Activated CD8-positive, alpha-beta memory T cell treated with anti-CD3 and anti-CD28 coated beads for 1 hour (primary cell): Measurements from ENCODE around the gene NBR1.
"Not testable (repeated sequence)": the region's sequence is repeated elsewhere in the genome, so short reads cannot be mapped to it uniquely, and the experiment has no call there.

Experiments
- DNase-seq, 2 donors: peaks; one replicate each; pipeline ENCODE4 v3.0.0-alpha.2; 2020; ENCODE audit warnings: low read depth in 1 of 2; ENCODE audit errors: extremely low read depth in 1 of 2

Gene NBR1

DNA sequence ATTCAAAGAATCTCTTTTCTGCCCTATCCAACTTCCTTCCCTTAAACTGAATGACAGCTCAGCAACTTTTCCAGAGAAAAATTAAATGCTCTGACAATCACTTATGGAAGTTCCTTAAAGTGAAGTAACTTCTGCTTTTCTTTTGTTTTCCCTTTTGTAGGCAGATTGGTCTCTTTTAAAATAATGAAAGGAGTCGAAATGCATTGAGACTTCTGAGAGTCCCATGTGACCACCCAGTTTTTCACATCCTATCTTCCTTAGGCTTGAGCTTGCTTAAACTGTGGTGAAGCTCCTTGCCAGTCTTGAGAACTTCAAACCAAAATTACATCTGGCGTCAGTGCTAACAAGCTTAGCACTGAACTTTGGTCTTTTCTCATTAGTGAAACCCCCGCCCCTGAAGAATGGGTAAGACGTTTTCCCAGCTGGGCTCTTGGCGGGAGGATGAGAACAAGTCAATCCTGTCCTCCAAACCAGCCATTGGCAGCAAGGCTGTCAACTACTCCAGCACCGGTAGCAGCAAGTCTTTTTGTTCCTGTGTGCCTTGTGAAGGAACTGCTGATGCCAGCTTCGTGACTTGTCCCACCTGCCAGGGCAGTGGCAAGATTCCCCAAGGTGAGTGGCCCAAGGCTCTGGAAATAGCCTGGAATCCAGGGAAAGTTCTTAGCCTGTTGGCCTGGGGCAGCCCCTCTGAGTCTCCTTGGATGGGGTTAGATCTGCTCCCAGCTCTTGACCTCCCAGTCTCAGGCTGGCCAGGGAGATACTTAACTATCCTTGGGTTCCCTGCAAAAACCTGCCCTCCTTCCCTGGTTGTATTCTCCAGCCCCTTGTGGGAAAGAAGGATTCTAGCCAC is 41.9 kb downstream of the NBR1 start:
- no peak for DNase-seq

GRCh38 chr17:43213545-43213944 is 42.5 kb downstream of the NBR1 start:
- no peak for DNase-seq

GRCh38 chr17:43215341-43215740 is 44.3 kb downstream of the NBR1 start:
- DNase-seq: no peak

DNA sequence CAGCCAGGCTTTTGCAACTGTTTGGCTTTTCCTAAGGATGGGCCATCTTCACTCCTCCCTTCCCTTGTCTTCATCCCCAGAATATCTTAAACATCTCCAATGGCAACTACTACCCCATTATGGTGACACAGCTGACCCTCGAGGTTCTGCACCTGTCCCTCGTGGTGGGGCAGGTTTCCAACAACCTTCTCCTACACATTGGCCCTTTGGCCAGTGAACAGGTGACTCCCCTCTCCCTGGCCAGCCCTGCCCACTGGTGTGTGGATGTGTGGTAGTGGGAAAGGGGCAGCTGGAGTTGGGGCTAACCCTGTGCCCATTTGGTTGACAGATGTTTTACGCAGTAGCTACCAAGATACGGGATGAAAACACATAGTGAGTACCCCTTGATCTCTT is 45.4 kb downstream of the NBR1 start:
- no peak for DNase-seq

- DNase-seq: no peak
Measured at GRCh38 chr17:43216762-43217613, 46.0 kb downstream of the NBR1 start.

DNA sequence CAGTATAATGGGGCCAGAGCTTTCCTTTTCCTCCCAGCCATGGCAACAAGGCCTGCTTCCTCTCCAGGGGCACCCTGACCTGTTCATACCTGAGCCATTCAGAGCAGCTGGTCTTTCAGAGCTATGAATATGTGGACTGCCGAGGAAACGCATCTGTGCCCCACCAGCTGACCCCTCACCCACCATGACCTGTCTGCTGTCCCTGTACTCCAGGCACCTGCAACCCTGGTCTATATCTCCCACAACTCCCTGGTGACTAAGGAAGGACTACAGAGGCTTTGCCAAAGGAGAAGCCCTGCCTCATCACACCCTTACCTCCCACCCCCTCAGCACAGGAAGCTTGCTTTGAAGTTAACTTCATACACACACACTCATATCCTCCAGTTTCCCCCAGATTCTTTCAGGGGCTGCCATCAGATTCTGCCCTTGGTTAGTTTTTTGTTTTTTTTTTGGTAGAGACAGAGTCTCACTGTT is 46.6 kb downstream of the NBR1 start:
- no peak for DNase-seq

- no peak for DNase-seq
Measured at GRCh38 chr17:43219001-43219400, 48.0 kb downstream of the NBR1 start.

DNA sequence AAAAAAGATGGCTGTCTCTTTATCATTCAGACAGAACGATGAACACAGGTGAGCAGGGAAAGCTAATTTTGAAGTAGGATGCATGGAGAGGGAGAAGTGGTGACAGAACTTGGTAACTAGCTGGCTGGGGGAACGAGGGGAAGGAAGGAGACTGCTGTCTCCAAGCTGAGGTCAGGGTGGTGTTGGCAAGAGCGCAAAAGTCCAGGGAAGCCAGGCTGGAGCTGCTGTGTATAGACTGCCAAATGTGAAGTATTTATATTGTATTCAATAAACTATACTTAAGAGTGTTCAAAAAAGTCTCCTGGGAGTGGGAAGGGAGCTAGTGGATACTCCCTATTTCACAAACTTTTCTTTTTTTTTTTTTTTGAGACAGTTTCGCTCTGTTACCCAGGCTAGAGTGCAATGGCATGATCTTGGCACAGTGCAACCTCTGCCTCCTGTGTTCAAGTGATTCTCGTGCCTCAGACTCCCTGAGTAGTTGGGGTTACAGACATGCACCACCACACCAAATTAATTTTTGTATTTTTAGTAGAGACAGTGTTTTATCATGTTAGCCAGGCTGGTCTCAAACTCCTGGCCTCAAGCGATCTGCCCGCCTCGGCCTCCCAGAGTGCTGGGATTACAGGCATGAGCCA is 48.8 kb downstream of the NBR1 start:
- no peak for DNase-seq

DNA sequence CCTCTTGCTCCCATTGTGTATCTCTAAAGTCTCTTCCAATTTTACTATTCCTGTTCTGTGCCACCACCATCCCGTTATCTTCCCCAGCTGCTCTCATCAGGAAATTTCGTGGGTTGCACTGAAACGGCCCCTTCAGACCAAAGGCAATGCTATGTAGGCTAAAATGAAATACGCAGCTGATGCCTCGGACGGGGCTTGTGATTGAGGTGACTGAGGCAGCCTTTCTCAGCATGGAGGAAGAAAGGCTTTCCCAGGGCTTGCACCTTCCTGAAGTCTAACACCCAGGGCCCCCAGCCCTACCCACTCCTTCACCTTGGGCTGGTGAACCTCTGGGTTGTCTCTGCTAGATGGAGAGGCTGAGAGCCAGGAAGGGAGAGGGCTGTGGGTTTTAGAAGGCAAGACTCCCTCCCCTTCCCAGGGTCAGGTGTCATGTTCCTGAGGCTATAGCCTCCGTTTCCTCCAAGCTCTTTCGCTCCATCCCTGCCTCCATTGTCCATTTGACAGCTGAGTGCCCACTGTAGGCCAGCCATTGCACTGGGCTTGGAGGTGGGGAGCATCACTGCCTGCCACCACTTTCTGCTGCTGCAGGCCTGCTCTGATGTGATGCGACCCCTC is 49.6 kb downstream of the NBR1 start:
- no peak for DNase-seq

- no peak for DNase-seq
Measured at GRCh38 chr17:43224146-43224705, 53.2 kb downstream of the NBR1 start.

- no peak for DNase-seq
Measured at GRCh38 chr17:43226393-43226792, 55.4 kb downstream of the NBR1 start.

DNA sequence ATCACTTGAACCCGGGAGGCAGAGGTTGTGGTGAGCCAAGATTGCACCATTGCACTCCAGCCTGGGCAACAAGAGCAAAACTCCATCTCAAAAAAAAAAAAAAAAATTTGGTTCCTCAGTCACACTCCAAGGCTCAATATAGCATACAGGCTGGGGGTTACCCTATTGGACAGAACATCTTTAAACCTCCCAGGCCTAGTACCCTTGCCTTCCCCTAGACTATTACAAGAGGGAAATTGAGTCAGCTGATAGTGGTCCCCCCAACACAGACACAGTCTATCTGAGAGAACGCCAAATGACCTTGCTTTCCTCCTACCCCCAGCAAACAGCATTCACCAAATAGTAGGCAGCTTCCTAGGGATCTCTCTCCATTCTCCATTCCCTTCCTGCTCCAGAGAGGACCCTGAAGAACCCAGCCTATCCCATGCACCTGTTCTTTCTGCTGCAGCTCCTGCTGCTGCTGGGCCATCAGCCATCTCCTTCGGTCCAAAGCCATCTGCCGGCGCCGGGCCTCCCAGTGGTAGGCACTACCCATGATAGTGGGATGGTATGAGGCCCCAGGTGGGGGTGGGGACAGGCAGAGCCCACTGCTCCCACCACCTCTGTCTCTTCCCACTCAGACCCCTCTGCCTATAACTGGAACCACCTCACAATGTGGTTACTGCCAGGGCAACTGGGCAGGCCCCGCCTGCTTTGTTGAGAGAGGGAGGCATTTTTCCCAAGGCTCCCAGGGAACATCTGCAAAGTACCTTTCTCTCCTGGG is 57.2 kb downstream of the NBR1 start, which contains the start of gene CCDC200:
Gene CCDC200, minus strand, starts transcription at position 604 of the 763 bp plus-strand sequence. Its CDS starts 69 bp downstream, at position 535.
- not testable (repeated sequence) for DNase-seq

DNA sequence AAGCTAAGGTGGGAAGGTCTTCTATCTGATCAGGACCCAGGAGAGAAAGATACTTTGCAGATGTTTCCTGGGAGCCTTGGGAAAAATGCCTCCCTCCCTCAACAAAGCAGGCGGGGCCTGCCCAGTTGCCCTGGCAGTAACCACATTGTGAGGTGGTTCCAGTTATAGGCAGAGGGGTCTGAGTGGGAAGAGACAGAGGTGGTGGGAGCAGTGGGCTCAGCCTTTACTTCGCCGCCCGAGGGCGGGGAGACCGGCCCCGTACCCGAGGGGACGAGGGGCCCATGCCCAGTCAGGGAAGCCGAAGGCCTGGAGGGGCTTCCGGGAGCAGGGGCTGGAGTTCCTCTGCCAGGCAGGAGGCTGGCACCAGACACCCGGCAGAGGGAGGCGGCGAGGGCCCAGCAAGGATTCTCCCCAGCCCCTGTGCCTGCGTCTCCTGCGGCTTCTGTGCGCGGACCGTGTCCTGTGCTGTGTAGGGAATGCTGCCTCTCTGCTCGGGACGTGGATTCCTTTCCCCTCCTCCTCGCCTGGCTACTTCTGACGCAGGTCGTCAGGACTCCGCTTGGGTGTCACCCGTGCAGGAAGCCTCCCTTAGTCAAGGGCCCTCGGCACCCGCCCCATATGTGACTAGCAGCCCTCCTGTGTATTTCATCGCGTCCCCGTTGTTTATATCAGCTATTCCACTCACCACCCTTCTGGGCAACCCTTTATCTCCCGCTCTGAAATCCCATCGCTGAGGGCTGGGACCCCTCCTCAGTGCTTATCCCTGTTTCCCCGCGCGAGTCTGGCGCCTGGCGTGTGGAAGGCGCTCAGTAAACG is 60.4 kb downstream of the NBR1 start:
- not testable (repeated sequence) for DNase-seq

DNA sequence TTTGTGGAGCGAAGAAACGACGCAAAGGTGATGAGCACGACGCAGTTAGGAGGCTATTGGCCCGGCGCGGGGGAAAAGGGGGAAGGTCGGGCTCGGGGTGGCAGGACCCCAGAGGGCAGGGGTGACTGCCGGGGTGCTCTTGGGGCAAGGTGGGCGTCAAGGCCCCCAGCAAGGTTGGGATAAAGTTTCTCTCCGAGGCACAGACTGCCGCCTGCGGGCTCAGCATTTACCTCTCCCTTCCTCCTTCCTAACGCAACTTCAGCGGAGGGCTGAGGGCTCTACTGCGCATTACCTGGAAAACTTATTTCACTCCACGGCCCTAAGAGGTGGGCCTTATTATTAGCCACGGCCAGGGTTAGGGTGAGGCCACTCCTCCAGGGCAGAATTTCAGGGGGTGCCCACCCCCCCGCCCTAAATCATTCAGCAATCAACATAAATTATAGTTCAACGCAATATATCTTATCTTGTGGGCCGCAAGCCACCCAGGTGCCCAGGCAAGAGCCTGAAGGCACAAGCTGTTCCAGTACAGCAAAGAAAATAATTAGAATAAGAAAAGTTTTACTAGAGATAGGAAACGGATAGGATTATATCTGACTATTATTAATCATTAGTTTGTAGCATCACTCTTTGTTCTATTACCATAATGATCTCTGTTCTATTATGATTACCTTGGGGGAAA is 61.1 kb downstream of the NBR1 start:
- not testable (repeated sequence) for DNase-seq

DNA sequence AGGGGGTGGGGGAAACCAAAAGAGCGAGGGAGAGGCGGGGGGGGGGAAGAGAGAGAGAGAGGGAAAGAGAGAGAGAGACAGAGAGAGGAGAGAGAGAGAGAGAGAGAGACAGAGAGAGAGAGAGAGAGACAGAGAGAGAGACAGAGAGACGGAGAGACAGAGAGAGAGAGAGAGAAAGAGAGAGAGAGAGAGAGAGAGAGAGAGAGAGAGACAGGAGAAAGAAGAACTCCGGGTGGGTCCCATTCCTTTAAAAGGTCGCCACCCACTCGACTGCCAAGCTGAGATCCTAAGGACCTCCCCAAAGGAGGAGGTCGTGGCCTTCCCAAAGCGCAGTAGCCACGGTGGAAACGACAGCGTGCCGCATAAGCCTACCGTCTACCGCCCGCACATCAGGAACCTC is 62.2 kb downstream of the NBR1 start:
- not testable (repeated sequence) for DNase-seq

DNA sequence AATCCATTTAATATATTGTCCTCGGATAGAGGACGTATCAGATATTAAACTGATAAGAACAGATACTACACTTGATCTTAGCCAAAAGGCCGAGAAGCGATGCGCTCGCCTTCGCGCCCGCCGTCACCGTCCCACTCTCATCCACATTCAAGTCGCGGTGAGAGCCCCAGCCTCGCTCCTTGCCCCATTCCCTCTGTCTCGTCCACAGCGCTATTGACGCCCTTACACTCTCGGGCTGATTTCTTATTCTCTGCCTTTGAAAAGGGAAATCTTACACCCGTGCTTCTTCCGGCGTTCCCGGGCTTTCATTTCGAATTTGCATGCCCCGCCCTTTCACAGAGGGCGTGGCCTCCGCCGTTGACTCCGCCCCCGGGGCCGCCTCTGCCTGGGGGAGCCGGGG is 62.9 kb downstream of the NBR1 start, which contains the start of gene RNU2-1:
Gene RNU2-1, minus strand, starts transcription at position 101 of the 400 bp plus-strand sequence.
- not testable (repeated sequence) for DNase-seq

GRCh38 chr17:43239597-43239996 is 68.6 kb downstream of the NBR1 start:
- not testable (repeated sequence) for DNase-seq
